ENCODE data around the gene NPPA. TPM values are rescaled to one million over a fixed set of nuclear protein-coding genes. Genes with fewer than 3 reads are reported as not detected.

NPPA gene
- total RNA-seq, 1 donor from 2014 or later: not detected

- no peak for ATAC-seq
These were observed 26.0 kb upstream of the NPPA start for GRCh38 chr1:11873395-11874257.

GRCh38 chr1:11872545-11872944 is 25.0 kb upstream of the NPPA start:
- no peak for ATAC-seq

GRCh38 chr1:11869650-11870207 is 22.1 kb upstream of the NPPA start:
- no peak for ATAC-seq

GRCh38 chr1:11869104-11869503 is 21.5 kb upstream of the NPPA start:
- ATAC-seq: no peak

GRCh38 chr1:11868331-11868980 is 20.9 kb upstream of the NPPA start:
- no peak for ATAC-seq

GRCh38 chr1:11862890-11863289 is 15.3 kb upstream of the NPPA start:
- ATAC-seq: peak; percentile 58

- ATAC-seq: no peak
These were observed 13.0 kb upstream of the NPPA start for GRCh38 chr1:11860587-11860986.

- ATAC-seq: no peak
These were observed 12.5 kb upstream of the NPPA start for GRCh38 chr1:11860083-11860482.

- ATAC-seq: peak; percentile 63
These were observed 11.6 kb upstream of the NPPA start for GRCh38 chr1:11858968-11859871.

GRCh38 chr1:11858613-11858967 is 11.0 kb upstream of the NPPA start, which contains the start of gene NPPB:
NPPB (minus strand) TSS chr1:11858945; CDS start chr1:11858833, 112 bp downstream.
- no peak for ATAC-seq

- no peak for ATAC-seq
These were observed 10.6 kb upstream of the NPPA start for GRCh38 chr1:11858158-11858557.

- no peak for ATAC-seq
These were observed 9.7 kb upstream of the NPPA start for GRCh38 chr1:11857164-11857851.

GRCh38 chr1:11856698-11857097 is 9.1 kb upstream of the NPPA start:
- no peak for ATAC-seq

- ATAC-seq: no peak
These were observed 7.8 kb upstream of the NPPA start for GRCh38 chr1:11855430-11855829.

GRCh38 chr1:11854519-11854918 is 6.9 kb upstream of the NPPA start:
- no peak for ATAC-seq

GRCh38 chr1:11851180-11851579 is 3.6 kb upstream of the NPPA start:
- ATAC-seq: no peak

- ATAC-seq: no peak
These were observed 2.6 kb upstream of the NPPA start for GRCh38 chr1:11850156-11850555.

GRCh38 chr1:11848373-11848700 is 754 bp upstream of the NPPA start:
- no peak for ATAC-seq

GRCh38 chr1:11845641-11846335 is 1.8 kb downstream of the NPPA start:
- ATAC-seq: no peak

- no peak for ATAC-seq
These were observed 5.2 kb downstream of the NPPA start for GRCh38 chr1:11842154-11843041.
